Measurements from ENCODE around the gene ADAMTS2.

Gene ADAMTS2

DNA sequence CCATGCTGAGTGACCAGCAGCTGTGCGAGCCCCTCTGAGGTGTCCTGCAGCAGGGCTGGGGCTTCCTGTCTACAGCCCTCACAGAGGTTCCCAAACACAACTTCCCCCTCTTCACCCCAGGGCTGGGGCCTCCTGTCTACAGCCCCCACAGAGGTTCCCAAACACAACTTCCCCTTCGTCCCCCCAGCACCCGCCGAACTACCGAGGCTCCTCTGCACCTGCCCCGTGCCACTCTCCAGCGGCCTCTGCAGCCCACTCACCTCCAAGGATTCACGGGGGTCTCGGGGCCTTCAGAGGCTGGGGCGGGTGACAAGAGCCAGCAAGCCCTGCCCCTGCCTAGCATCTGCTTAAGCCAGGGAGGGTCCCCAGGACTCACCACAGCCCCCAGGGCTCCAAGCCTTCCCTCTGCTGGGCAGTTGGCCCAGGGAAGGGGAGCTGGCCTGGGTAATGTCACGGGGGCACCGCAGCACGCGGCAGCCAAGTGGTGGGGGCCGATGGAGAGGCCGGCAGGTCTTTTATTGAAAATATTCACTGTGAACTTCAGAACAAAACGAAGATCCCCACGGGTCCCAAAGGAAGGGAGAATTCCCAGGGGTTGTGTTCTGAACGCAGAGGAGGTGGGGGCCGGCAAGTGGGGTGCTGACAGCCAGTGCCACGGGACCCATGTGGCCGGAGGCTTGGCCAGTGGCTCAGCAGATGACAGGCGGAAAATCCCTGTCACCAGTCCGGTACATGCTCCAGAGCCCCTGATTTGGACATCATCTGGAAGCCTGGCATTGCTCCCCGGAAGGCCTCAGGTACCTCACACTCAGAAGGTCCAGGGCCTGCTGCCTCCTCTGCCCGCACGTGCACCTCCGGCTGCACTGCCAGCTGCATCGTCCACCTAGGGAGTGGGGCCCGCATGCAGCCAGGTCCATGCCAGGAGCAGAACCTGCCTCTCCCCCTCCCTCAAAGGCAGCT is 125.3 kb downstream of the ADAMTS2 start:
- DNase-seq (ENCODE audit: low spot score), result no peak
- whole genome bisulfite sequencing, 2 donors (ENCODE audit: extremely low coverage in 2 of 2, insufficient read length in 2 of 2, insufficient replicate concordance in 1 of 2), result no CpG with 5 or more reads among the region's 30 CpGs
- Histone ChIP-seq H3K18ac (ENCODE audit: low read length) (peak overlapping the region; percentile 75), H2BK5ac (ENCODE audit: low read length) (peak overlapping the region; percentile 80), H2BK15ac (ENCODE audit: low read length) (peak overlapping the region; percentile 34), H2AFZ (ENCODE audit: low read length) (no peak overlapping the region), H3K27ac (replicated peaks; ENCODE audit: low read length) (no peak overlapping the region), H3K4me3 (ENCODE audit: low read length in 2 of 2) (no peak overlapping the region), H2BK120ac (ENCODE audit: low read depth, low read length) (peak overlapping the region; percentile 78), H3K79me1 (ENCODE audit: low read depth, low read length) (peaks cover 4% of the 10 kb centered on the region), H2BK12ac (ENCODE audit: low read length) (no peak overlapping the region), H3K23ac (ENCODE audit: low read depth, low read length, poor library complexity) (peak overlapping the region; percentile 55), H3K9me3 (replicated peaks in 1 of 2; ENCODE audit: control insufficient read depth in 2 of 2, insufficient read depth in 1 of 2, low read depth in 1 of 2, low read length in 2 of 2) (peaks cover 17 to 21% of the 10 kb centered on the region in 2 donors), H3K27me3 (ENCODE audit: control insufficient read depth in 3 of 3, insufficient read depth in 3 of 3, low read depth in 1 of 3, low read length in 3 of 3) (peaks cover 0 to 2% (median 0%) of the 10 kb centered on the region in 3 experiments), H3K4me1 (ENCODE audit: control insufficient read depth in 2 of 2, insufficient read depth in 1 of 2, low read depth in 1 of 2, low read length in 2 of 2) (peaks cover 0 to 6% of the 10 kb centered on the region in 2 donors), H3K4me2 (ENCODE audit: insufficient read depth, low read length, poor library complexity, severe bottlenecking) (no peak overlapping the region), H2AK5ac (ENCODE audit: low read depth, low read length) (peak overlapping the region; percentile 54), H3K9ac (ENCODE audit: low read depth, low read length, poor library complexity) (no peak overlapping the region), H4K91ac (ENCODE audit: low read depth, low read length, poor library complexity) (no peak overlapping the region), H3K4ac (ENCODE audit: low read length) (no peak overlapping the region), H3K36me3 (replicated peaks in 1 of 2; ENCODE audit: control insufficient read depth in 2 of 2, insufficient read depth in 2 of 2, low read length in 2 of 2) (peaks cover 0 to 7% of the 10 kb centered on the region in 2 donors), H4K8ac (ENCODE audit: low read depth, low read length) (no peak overlapping the region), H3K14ac (ENCODE audit: low read length) (peak overlapping the region; percentile 79)

DNA sequence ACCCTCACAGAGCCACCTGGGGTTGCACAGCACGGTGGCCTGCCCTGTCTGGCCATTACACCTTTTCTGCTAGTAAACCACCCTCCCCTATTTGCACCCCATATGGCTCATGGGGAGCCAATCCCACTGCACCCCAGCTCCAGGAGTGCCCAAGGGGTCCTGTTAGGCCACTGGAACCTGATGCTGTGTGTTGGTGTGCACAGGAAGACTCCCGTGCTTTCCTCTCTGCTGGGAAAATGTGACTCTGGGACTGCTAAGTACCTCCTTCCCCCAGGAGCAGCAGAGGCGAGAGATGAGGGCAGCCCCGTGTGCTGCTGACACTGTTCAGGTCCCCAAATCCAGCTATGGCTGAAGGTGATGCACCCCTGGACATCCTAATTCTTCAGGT is 126.3 kb downstream of the ADAMTS2 start:
- H3K27ac ChIP-seq (replicated peaks; ENCODE audit: low read length), result no peak overlapping the region
- no CpG with 5 or more reads among the region's 4 CpGs for WGBS, 2 donors (ENCODE audit: extremely low coverage in 2 of 2, insufficient read length in 2 of 2, insufficient replicate concordance in 1 of 2)
- H3K9me3 ChIP-seq (replicated peaks in 1 of 2; ENCODE audit: control insufficient read depth in 2 of 2, insufficient read depth in 1 of 2, low read depth in 1 of 2, low read length in 2 of 2), result peaks cover 13 to 14% of the 10 kb centered on the region in 2 donors
- no peak overlapping the region for H3K4ac ChIP-seq (ENCODE audit: low read length)
- no peak overlapping the region for H3K4me3 ChIP-seq (ENCODE audit: low read length in 2 of 2)
- no peak overlapping the region for H2AFZ ChIP-seq (ENCODE audit: low read length)
- no peak overlapping the region for H4K8ac ChIP-seq (ENCODE audit: low read depth, low read length)
- peaks cover 0 to 7% of the 10 kb centered on the region in 2 donors for H3K36me3 ChIP-seq (replicated peaks in 1 of 2; ENCODE audit: control insufficient read depth in 2 of 2, insufficient read depth in 2 of 2, low read length in 2 of 2)
- H3K9ac ChIP-seq (ENCODE audit: low read depth, low read length, poor library complexity), result peak overlapping the region; percentile 50
- H3K4me1 ChIP-seq (ENCODE audit: control insufficient read depth in 2 of 2, insufficient read depth in 1 of 2, low read depth in 1 of 2, low read length in 2 of 2), result peaks cover 0 to 6% of the 10 kb centered on the region in 2 donors
- no peak overlapping the region for H2BK15ac ChIP-seq (ENCODE audit: low read length)
- H3K14ac ChIP-seq (ENCODE audit: low read length), result no peak overlapping the region
- H2BK12ac ChIP-seq (ENCODE audit: low read length), result no peak overlapping the region
- H3K23ac ChIP-seq (ENCODE audit: low read depth, low read length, poor library complexity), result no peak overlapping the region
- DNase-seq (ENCODE audit: low spot score), result no peak
- peak overlapping the region; percentile 8 for H2AK5ac ChIP-seq (ENCODE audit: low read depth, low read length)
- no peak overlapping the region for H4K91ac ChIP-seq (ENCODE audit: low read depth, low read length, poor library complexity)
- H2BK5ac ChIP-seq (ENCODE audit: low read length), result no peak overlapping the region
- no peak overlapping the region for H3K4me2 ChIP-seq (ENCODE audit: insufficient read depth, low read length, poor library complexity, severe bottlenecking)
- H3K79me1 ChIP-seq (ENCODE audit: low read depth, low read length), result peaks cover 4% of the 10 kb centered on the region
- peaks cover 0 to 2% (median 0%) of the 10 kb centered on the region in 3 experiments for H3K27me3 ChIP-seq (ENCODE audit: control insufficient read depth in 3 of 3, insufficient read depth in 3 of 3, low read depth in 1 of 3, low read length in 3 of 3)
- H3K18ac ChIP-seq (ENCODE audit: low read length), result no peak overlapping the region
- H2BK120ac ChIP-seq (ENCODE audit: low read depth, low read length), result no peak overlapping the region

DNA sequence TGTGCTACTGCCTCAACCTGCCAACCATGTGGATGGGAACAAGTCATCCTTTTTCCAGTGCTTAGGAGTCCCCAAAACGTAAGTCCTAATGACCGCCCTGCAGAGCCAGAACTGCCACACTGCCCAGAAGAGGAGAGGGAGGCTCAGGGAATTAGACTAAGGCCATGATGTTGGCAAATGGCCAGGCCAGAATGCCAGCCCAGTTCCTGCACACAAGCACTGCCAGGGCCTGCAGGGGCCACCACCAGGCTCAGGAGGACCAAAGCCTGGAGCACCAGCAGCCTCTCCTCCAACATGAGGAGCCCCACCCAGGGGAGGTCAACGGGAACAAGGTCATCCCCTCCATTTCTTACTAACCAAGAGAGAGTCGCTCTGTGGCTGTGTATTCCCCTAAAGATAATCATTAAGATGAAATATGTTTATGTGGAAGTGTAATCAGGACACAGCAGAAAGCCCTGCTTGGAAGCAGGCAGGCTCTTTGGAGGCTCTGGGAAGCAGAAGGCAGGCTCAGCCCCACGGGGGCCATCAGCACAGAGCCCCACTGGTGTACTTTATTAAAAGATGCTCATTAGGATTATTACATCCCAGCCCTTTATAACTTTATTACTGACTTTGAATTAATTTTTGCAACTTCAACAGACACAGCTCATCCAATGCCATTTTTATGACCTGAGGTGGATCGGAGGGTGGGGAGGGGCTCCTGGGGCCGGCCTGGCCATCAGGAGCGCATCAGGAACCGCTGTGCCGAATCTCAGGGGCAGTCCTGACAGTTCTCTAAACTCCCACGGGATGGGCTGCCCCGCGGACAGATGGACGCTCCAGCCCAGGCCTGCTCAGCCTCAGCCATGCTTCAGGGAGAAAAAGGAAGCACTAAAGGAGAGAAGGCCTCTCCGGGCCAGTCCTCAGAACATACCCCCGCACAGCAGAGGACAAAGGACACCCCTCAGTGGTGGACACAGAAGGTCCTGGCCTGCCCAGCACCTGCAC is 127.0 kb downstream of the ADAMTS2 start:
- Histone ChIP-seq H3K4me2 (ENCODE audit: insufficient read depth, low read length, poor library complexity, severe bottlenecking) (no peak overlapping the region), H3K23ac (ENCODE audit: low read depth, low read length, poor library complexity) (peak overlapping the region; percentile 73), H3K4ac (ENCODE audit: low read length) (peak overlapping the region; percentile 53), H2AFZ (ENCODE audit: low read length) (no peak overlapping the region), H3K9ac (ENCODE audit: low read depth, low read length, poor library complexity) (peak overlapping the region; percentile 50), H3K79me1 (ENCODE audit: low read depth, low read length) (peaks cover 4% of the 10 kb centered on the region), H3K27ac (replicated peaks; ENCODE audit: low read length) (no peak overlapping the region), H3K27me3 (ENCODE audit: control insufficient read depth in 3 of 3, insufficient read depth in 3 of 3, low read depth in 1 of 3, low read length in 3 of 3) (peaks cover 0 to under 1% (median 0%) of the 10 kb centered on the region in 3 experiments), H2BK15ac (ENCODE audit: low read length) (peak overlapping the region; percentile 58), H3K14ac (ENCODE audit: low read length) (no peak overlapping the region), H4K8ac (ENCODE audit: low read depth, low read length) (no peak overlapping the region), H3K4me3 (ENCODE audit: low read length in 2 of 2) (no peak overlapping the region), H3K18ac (ENCODE audit: low read length) (peak overlapping the region; percentile 95), H2BK12ac (ENCODE audit: low read length) (peak overlapping the region; percentile 41), H2BK120ac (ENCODE audit: low read depth, low read length) (no peak overlapping the region), H4K91ac (ENCODE audit: low read depth, low read length, poor library complexity) (no peak overlapping the region), H3K36me3 (replicated peaks in 1 of 2; ENCODE audit: control insufficient read depth in 2 of 2, insufficient read depth in 2 of 2, low read length in 2 of 2) (peaks cover 0 to 3% of the 10 kb centered on the region in 2 donors), H2AK5ac (ENCODE audit: low read depth, low read length) (peak overlapping the region; percentile 75), H2BK5ac (ENCODE audit: low read length) (no peak overlapping the region), H3K4me1 (ENCODE audit: control insufficient read depth in 2 of 2, insufficient read depth in 1 of 2, low read depth in 1 of 2, low read length in 2 of 2) (peaks cover 0 to 6% of the 10 kb centered on the region in 2 donors), H3K9me3 (replicated peaks in 1 of 2; ENCODE audit: control insufficient read depth in 2 of 2, insufficient read depth in 1 of 2, low read depth in 1 of 2, low read length in 2 of 2) (peaks cover 6 to 8% of the 10 kb centered on the region in 2 donors)
- no CpG with 5 or more reads among the region's 16 CpGs for WGBS, 2 donors (ENCODE audit: extremely low coverage in 2 of 2, insufficient read length in 2 of 2, insufficient replicate concordance in 1 of 2)
- DNase-seq (ENCODE audit: low spot score), result no peak
